OCI-LY1 (cell line): ENCODE data around the gene DIAPH3.

Experiments used
- EZH2 ChIP-seq: fragments of 200-600 bp; sonication (generic), shearing (Covaris generic); IDR thresholded peaks from 2 replicates; pipeline ENCODE4 v1.8.0; 2017; ENCODE audit warnings: borderline replicate concordance, mixed run types, mild to moderate bottlenecking, antibody characterized with exemption, low read length, moderate library complexity, mixed read lengths
- TF ChIP-seq, protein P1 (sequence below): fragments of 200-600 bp; sonication (generic), shearing (Covaris generic); IDR thresholded peaks from 2 replicates; pipeline ENCODE4 v1.5.1; 2017; ENCODE audit warnings: mild to moderate bottlenecking, antibody characterized with exemption, low read length, moderate library complexity, mixed read lengths

DNA sequence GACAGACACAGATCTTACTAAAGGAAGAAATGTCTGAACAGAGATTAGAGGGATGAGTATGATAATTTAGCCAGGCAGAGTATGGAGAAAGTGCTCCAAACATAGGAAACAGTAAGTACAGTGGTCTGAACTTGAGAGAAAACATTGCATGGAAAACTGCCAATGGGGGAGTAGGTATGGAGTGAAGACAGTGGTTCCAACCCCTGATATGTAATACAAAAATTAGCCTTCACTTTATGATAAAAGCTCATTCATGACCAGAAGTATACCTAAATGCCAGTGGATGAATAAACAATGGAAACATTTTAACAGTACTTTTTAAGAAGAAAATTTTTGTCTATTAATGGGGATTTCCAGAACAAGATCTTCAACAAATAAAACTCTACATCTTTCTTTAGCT lies 334.0 kb downstream of the DIAPH3 start:
- TF ChIP-seq, protein P1, sequence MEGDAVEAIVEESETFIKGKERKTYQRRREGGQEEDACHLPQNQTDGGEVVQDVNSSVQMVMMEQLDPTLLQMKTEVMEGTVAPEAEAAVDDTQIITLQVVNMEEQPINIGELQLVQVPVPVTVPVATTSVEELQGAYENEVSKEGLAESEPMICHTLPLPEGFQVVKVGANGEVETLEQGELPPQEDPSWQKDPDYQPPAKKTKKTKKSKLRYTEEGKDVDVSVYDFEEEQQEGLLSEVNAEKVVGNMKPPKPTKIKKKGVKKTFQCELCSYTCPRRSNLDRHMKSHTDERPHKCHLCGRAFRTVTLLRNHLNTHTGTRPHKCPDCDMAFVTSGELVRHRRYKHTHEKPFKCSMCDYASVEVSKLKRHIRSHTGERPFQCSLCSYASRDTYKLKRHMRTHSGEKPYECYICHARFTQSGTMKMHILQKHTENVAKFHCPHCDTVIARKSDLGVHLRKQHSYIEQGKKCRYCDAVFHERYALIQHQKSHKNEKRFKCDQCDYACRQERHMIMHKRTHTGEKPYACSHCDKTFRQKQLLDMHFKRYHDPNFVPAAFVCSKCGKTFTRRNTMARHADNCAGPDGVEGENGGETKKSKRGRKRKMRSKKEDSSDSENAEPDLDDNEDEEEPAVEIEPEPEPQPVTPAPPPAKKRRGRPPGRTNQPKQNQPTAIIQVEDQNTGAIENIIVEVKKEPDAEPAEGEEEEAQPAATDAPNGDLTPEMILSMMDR: no peak
- TF ChIP-seq EZH2: no peak
